T-helper 17 cell (primary cell): ENCODE data around the gene NELL1. TPM values are rescaled to one million over a fixed set of nuclear protein-coding genes. Genes with fewer than 3 reads are reported as not detected.

Source experiments
- ATAC-seq: fragments of 150-1000 bp; cut with Tn5 transposase; 2 replicates; pipeline ENCODE4 v1.10.0; 2021; ENCODE audit warnings: mild to moderate bottlenecking, moderate library complexity
- DNase-seq, 3 donors: peaks; one replicate each; pipeline versions ENCODE4 v3.0.0 to v3.0.0-alpha.2; 2020 to 2021
- H3K9me3 ChIP-seq: one replicate; pipeline ENCODE4 v1.7.0; 2013; ENCODE audit warnings: low read length, mild to moderate bottlenecking; ENCODE audit not compliant: control insufficient read depth, poor library complexity, severe bottlenecking
- H3K27ac Mint-ChIP-seq: one replicate; pipeline ENCODE4 v1.8.0; 2022; ENCODE audit warnings: mild to moderate bottlenecking, moderate library complexity, mixed read lengths
- H3K27me3 Mint-ChIP-seq: one replicate; pipeline ENCODE4 v1.8.0; 2022; ENCODE audit warnings: mixed read lengths
- H3K36me3 Mint-ChIP-seq: one replicate; pipeline ENCODE4 v1.8.0; 2022; ENCODE audit warnings: low read depth, mixed read lengths
- H3K4me1 Mint-ChIP-seq: one replicate; pipeline ENCODE4 v1.8.0; 2022; ENCODE audit warnings: mild to moderate bottlenecking, mixed read lengths
- H3K4me3 Mint-ChIP-seq: one replicate; pipeline ENCODE4 v1.8.0; 2022; ENCODE audit warnings: mild to moderate bottlenecking, moderate library complexity, mixed read lengths
- total RNA-seq, 4 donors: library from RNA in 2 of 4; stranded (reverse) in 2 of 4; gene quantifications; one replicate each; pipeline ENCODE4 v1.2.3 and lab custom pipeline; 2022 to 2026

Gene NELL1
- total RNA-seq, 2 donors from 2014 or later: not detected

DNA sequence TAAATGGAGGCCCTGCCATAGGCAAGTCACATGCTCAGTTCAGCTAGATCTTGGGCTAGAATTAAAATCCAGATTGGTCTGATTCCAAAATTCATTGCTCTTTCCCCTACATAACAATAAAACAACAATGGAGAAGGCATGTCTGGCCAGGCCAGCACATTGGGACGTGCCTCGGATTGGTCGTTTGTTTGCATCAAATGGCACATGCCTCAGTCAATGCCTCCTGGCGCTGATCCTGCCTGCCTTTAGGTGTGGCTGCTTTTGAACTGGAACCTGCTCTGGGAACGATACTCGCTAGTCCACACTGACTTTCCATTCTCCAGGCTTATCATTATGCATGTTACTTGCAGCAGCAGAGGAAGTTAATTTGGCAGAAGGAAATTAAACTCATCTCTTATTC, 322.1 kb downstream of the NELL1 start:
- no peaks in the 10 kb centered on the region for H3K36me3 Mint-ChIP-seq
- H3K9me3 ChIP-seq: no peaks in the 10 kb centered on the region
- DNase-seq: no peak
- H3K4me1 Mint-ChIP-seq: no peaks in the 10 kb centered on the region
- no peak overlapping the region for H3K4me3 Mint-ChIP-seq
- no peaks in the 10 kb centered on the region for H3K27me3 Mint-ChIP-seq
- H3K27ac Mint-ChIP-seq: no peak overlapping the region
- ATAC-seq: no peak

DNA sequence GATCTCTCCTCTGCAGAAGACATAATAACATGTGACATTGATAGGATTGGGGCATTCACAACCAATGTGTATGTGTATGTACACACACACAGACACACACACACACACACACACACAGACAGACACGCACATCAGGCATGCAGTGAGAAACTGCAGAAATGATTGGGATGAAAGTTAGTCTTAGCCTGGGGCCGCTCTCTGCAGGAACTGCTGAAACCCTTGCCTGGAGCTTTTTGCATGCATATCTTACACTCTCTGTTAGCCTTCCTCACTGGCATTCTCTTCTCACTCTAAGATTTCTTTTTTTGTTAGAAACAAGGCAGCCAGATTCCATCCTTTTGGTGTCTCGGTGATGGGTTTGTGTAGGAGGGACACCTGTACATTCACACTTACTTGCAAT, 337.9 kb downstream of the NELL1 start:
- no peak for DNase-seq
- no peaks in the 10 kb centered on the region for H3K36me3 Mint-ChIP-seq
- H3K27ac Mint-ChIP-seq: no peak overlapping the region
- H3K4me1 Mint-ChIP-seq: no peaks in the 10 kb centered on the region
- H3K9me3 ChIP-seq: no peaks in the 10 kb centered on the region
- no peaks in the 10 kb centered on the region for H3K27me3 Mint-ChIP-seq
- ATAC-seq: no peak
- H3K4me3 Mint-ChIP-seq: no peak overlapping the region

DNA sequence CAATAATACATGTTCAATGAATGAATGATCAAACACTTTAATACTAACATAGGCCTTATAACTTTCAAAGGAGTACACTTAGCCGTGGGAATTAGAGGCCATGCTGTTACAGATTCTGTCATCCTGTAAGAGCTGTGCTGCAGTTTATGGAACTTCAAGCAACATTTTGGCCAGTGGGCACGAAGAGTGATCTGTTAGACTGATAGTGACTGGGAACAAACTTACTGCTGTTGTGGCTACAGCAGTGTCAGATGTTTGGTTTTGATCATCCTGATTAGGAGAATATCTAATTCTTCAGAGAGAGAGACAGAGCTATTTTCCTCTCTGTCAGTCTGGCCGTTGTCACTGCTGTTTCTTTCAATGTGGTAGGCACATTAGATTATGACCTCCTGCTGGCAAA, 348.9 kb downstream of the NELL1 start:
- Mint-ChIP-seq H3K4me3 (no peak overlapping the region), H3K27me3 (no peaks in the 10 kb centered on the region), H3K36me3 (no peaks in the 10 kb centered on the region), H3K4me1 (no peaks in the 10 kb centered on the region), H3K27ac (no peak overlapping the region)
- ATAC-seq (no peak), DNase-seq (no peak)
- no peaks in the 10 kb centered on the region for H3K9me3 ChIP-seq

DNA sequence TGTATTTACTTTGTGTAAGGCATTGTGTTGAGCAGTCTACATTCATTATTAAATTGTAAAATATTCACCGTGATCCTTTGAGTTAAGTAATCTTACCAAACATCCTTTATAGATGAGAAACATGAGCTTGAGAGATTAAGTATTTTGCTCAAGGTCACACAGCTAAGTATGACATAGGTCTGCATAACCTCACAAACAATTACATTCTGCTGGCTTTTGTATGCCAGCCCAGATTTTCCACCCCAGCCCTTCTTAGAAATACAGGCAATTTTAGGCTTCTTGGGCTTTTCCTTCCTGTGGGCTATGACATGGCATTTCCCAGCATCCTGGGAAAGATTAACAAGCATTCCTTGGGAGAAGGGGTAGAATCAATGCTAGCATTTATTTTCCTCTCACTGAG, 357.3 kb downstream of the NELL1 start:
- DNase-seq (no peak), ATAC-seq (no peak)
- Mint-ChIP-seq H3K4me3 (no peak overlapping the region), H3K36me3 (no peaks in the 10 kb centered on the region), H3K4me1 (no peaks in the 10 kb centered on the region), H3K27me3 (no peaks in the 10 kb centered on the region), H3K27ac (no peak overlapping the region)
- no peaks in the 10 kb centered on the region for H3K9me3 ChIP-seq

DNA sequence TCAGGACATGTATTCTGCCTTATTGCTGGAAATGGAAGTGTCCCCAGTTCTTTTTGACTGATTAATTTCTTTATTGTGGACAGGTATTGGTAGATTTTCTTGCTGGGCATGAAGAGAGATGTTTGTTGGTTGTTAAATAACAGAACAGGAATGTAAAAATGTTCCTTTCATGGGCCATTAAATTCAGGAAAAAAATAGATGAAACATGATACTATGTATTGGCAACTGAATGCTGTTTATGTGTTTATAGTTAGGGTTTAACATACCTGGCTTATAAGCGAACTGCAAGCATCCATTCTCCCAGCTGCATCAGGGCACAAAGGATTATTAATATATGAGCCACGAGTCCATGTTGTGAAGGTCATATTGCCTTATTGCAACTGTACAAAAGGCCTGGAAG, 368.5 kb downstream of the NELL1 start:
- ATAC-seq (no peak), DNase-seq (no peak)
- H3K9me3 ChIP-seq: no peaks in the 10 kb centered on the region
- H3K27ac Mint-ChIP-seq: no peak overlapping the region
- H3K4me1 Mint-ChIP-seq: no peaks in the 10 kb centered on the region
- H3K36me3 Mint-ChIP-seq: no peaks in the 10 kb centered on the region
- no peak overlapping the region for H3K4me3 Mint-ChIP-seq
- no peaks in the 10 kb centered on the region for H3K27me3 Mint-ChIP-seq

DNA sequence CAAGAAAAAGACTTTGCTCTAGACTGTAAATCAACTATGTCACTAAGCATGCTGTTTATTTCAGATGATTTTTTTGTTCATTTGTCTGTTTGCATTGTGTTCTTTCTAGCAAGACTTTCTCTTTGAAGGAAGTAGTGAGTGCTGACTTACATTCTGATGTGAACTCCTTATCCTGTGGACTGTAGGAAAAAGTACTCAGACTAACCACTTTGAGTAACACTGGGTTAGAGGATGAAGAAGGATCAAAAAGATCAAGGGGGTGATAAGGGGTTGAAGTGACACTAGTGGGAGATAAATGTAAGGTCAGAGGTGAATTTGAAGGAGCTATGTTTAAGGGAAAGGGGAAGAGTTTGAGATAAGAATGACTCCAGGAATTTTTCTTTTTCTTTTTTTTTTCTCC, 369.4 kb downstream of the NELL1 start:
- no peaks in the 10 kb centered on the region for H3K4me1 Mint-ChIP-seq

DNA sequence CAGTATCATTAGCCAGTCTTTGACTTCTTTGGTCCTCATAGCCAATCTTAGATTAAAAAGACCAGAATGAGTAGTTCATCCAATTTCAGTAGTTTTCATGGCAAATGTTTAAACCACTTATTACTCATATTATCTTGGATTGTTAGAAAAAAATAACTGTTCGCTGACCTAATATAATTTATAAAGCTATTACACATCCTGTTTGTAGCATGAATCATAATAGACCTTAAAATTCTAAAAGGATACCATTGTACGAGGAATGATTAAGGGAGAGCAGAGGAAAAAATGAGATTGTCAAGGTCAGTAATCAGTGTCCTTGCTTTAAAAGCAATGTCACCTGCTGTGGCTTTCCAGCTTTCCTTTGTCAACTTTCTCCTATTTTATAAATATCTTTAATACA, 371.2 kb downstream of the NELL1 start:
- no peak for ATAC-seq
- Mint-ChIP-seq H3K4me3 (no peak overlapping the region), H3K27ac (no peak overlapping the region), H3K36me3 (no peaks in the 10 kb centered on the region), H3K4me1 (no peaks in the 10 kb centered on the region), H3K27me3 (no peaks in the 10 kb centered on the region)
- no peak for DNase-seq
- no peaks in the 10 kb centered on the region for H3K9me3 ChIP-seq

More for the DNA sequence above, 369.4 kb downstream of the NELL1 start:
- Mint-ChIP-seq H3K36me3 (no peaks in the 10 kb centered on the region), H3K27ac (no peak overlapping the region), H3K27me3 (no peaks in the 10 kb centered on the region), H3K4me3 (no peak overlapping the region)
- ATAC-seq: no peak
- no peaks in the 10 kb centered on the region for H3K9me3 ChIP-seq
- no peak for DNase-seq

DNA sequence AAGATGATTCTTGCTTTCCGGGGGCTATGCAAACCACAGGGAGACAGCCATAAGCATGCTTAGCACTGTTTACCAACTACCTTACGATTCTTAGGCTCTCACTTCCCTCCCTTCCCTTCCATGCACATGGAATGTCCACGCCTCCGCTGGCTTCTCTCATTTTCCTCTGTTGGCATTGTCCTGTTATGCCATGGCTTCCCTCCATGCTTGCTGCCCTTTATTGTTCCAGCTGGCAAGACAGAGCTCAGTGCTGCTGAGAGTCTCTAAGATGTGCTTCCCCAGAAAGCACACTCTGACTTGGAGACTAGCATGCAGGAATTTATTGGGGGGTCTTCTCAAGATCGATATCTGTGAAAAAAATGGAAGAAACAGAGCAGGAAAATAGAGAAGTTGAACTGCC, 379.2 kb downstream of the NELL1 start:
- H3K27me3 Mint-ChIP-seq: no peaks in the 10 kb centered on the region
- no peak overlapping the region for H3K27ac Mint-ChIP-seq
- H3K4me1 Mint-ChIP-seq: no peaks in the 10 kb centered on the region
- no peaks in the 10 kb centered on the region for H3K36me3 Mint-ChIP-seq
- no peaks in the 10 kb centered on the region for H3K9me3 ChIP-seq
- ATAC-seq: no peak
- no peak overlapping the region for H3K4me3 Mint-ChIP-seq
- no peak for DNase-seq

DNA sequence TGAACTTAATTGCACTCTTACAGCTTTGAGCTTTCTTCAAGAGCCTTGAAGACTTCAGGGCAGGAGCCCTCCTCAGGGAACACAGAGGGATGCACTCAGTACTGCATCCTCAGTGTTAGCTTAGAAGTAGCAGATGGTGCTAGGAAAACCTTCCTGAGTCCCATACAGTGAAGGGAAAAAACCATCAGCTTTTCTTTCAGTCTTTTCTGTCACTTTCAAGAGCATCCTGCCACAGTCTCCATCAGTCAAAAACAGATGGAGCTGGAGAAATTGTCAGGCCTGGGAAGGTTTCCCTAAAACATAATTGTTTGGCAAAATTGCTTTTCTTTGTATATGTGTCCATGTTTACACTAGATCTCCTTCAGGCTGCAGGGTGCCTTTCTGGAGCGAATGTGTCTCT, 384.1 kb downstream of the NELL1 start:
- no peak overlapping the region for H3K4me3 Mint-ChIP-seq
- no peaks in the 10 kb centered on the region for H3K36me3 Mint-ChIP-seq
- H3K9me3 ChIP-seq: no peaks in the 10 kb centered on the region
- H3K27me3 Mint-ChIP-seq: no peaks in the 10 kb centered on the region
- no peak overlapping the region for H3K27ac Mint-ChIP-seq
- no peaks in the 10 kb centered on the region for H3K4me1 Mint-ChIP-seq
- no peak for DNase-seq
- ATAC-seq: no peak

DNA sequence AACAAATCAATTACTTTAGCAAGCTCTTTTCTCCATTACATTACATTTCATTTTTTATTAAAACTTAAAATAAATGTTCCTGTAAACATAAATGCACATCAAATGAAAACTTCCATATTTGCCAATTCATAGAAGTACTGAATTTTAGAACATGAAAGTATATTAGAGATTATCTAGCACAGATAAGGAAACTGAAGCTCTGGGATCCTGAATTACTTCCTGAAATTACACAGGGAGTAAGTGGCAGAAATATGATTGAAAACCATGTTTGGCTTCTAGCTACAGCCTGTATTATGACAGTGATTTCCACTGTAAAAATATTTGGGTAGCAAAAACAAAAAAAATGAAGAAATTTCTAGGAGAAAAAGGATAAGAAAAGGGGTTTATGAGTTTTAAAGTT, 387.3 kb downstream of the NELL1 start:
- Mint-ChIP-seq H3K27me3 (no peaks in the 10 kb centered on the region), H3K36me3 (no peaks in the 10 kb centered on the region), H3K4me3 (no peak overlapping the region), H3K4me1 (no peaks in the 10 kb centered on the region), H3K27ac (no peak overlapping the region)
- no peak for ATAC-seq
- no peak for DNase-seq
- no peaks in the 10 kb centered on the region for H3K9me3 ChIP-seq

DNA sequence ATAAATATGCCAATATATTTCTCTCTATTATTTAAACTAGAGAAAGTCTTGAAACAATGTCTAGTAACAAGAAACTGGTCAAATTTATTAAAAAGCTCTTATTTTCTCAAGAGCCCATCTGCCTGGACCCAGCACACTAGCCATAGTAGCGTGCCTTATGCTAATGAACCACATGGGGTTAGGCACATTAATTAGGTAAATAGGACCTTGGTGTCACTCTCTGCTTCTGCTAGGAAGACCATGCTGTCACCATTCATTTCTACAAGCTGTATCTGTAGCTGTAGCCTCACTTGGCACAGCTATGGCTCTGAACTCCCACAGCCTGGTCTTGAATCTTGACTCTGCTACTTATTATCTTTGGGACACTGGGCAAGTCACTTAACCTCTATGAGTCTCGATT, 390.5 kb downstream of the NELL1 start:
- no peaks in the 10 kb centered on the region for H3K36me3 Mint-ChIP-seq
- no peak overlapping the region for H3K4me3 Mint-ChIP-seq
- no peaks in the 10 kb centered on the region for H3K9me3 ChIP-seq
- DNase-seq (no peak), ATAC-seq (no peak)
- no peaks in the 10 kb centered on the region for H3K27me3 Mint-ChIP-seq
- no peak overlapping the region for H3K27ac Mint-ChIP-seq
- H3K4me1 Mint-ChIP-seq: no peaks in the 10 kb centered on the region

DNA sequence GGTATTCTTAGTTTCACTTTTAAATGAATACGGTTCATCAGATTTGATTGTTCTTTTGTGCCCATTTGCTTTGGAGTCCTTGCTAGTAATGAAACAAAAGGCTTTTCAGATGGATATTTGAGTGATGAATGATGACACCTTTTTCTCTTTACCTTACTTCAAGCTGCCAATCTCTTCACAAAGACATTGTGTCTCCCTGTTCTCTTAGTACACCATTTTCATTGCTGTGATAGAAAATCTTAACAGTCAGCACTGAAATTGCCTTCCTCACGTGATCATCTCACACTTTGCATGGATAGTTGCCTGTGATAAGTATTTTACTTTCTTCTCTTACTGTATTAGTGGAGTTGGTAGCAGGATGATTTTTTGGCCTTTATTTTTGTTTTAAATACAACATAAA, 396.6 kb downstream of the NELL1 start:
- H3K9me3 ChIP-seq: no peaks in the 10 kb centered on the region
- Mint-ChIP-seq H3K36me3 (no peaks in the 10 kb centered on the region), H3K27me3 (no peaks in the 10 kb centered on the region), H3K27ac (no peak overlapping the region), H3K4me3 (no peak overlapping the region), H3K4me1 (no peaks in the 10 kb centered on the region)
- DNase-seq (no peak), ATAC-seq (no peak)

DNA sequence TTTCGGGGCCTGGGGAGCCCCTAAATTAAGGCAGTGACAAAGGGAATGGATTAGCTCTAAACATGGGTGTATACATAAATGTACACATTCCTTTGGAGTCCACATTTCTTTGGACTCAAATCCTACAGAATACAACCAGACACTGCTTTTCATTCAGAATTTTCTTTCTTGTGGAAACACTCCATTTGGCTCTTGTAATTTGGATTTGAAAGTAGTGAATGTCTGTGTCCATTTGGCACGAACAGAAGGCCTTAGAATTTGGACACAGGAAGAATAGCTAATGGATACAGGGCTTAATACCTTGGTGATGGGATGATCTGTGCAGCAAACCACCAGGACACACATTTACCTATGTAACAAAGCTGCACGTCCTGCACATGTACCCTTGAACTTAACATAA, 399.5 kb downstream of the NELL1 start:
- Mint-ChIP-seq H3K4me3 (no peak overlapping the region), H3K27ac (no peak overlapping the region), H3K36me3 (no peaks in the 10 kb centered on the region), H3K27me3 (no peaks in the 10 kb centered on the region), H3K4me1 (no peaks in the 10 kb centered on the region)
- ATAC-seq (no peak), DNase-seq (no peak)
- H3K9me3 ChIP-seq: no peaks in the 10 kb centered on the region

DNA sequence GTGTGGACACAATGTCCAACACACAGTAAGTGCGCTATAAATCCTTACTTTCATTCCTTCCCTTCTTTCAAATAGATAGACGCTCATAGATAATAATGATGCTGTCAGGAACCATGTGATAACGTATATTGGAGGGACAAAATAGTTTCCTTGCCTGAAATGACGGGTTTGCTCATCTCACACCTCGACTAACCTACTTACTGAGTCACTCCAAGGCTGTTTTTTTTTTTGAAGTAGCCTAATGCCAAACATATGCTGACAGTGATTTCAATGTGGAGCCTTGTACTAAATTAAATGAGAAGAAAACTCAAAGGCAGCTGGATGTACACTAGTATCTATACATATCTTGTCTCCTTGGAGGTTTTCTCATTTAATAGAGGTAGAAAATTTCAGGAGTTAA, 400.5 kb downstream of the NELL1 start:
- ATAC-seq (no peak), DNase-seq (no peak)
- H3K4me3 Mint-ChIP-seq: no peak overlapping the region
- H3K9me3 ChIP-seq: no peaks in the 10 kb centered on the region
- H3K27ac Mint-ChIP-seq: no peak overlapping the region
- no peaks in the 10 kb centered on the region for H3K27me3 Mint-ChIP-seq
- H3K36me3 Mint-ChIP-seq: no peaks in the 10 kb centered on the region
- no peaks in the 10 kb centered on the region for H3K4me1 Mint-ChIP-seq

DNA sequence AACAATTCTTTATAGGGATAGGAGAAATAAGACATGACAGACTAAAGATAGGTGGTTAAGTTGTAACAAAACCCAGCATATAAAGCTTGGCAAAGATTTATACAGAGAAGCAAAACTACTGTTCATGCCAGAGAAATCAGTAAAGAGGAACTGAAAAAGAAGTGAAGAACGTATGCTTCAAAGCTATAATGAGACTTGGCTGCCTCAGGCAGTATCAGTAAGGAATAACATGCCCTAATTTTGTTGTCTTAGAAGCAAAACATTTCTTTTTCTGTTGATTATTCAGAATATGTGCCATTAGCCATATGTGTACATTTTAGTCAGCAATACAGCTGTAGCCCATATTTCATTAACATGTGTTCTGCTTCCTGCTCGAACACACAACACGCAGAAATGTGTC, 403.2 kb downstream of the NELL1 start:
- Mint-ChIP-seq H3K27me3 (no peaks in the 10 kb centered on the region), H3K27ac (no peak overlapping the region), H3K4me1 (no peaks in the 10 kb centered on the region), H3K4me3 (no peak overlapping the region), H3K36me3 (no peaks in the 10 kb centered on the region)
- no peaks in the 10 kb centered on the region for H3K9me3 ChIP-seq
- no peak for DNase-seq
- ATAC-seq: no peak
